Measurements from ENCODE around the gene ATG12. TPM values are rescaled to one million over a fixed set of nuclear protein-coding genes. Genes with fewer than 3 reads are reported as not detected.

Gene ATG12
- total and polyA plus RNA-seq, 2 experiments from 2014 or later, result 52.6 to 109 TPM

- Mint-ChIP-seq H3K27me3 (ENCODE audit: insufficient read depth, low read depth, poor library complexity) (peaks cover 6% of the 10 kb centered on the region), H3K9me3 (no peaks in the 10 kb centered on the region), H3K36me3 (ENCODE audit: low read depth) (peaks cover 2% of the 10 kb centered on the region; the same call in 2 of the 3 replicates), H3K27ac (no peak overlapping the region), H3K4me1 (peaks cover 29% of the 10 kb centered on the region), H3K4me3 (peak overlapping the region; percentile 97; the same call in 2 of the 3 replicates)
- H2AFZ ChIP-seq, result no peak overlapping the region
- DNase-seq (ENCODE audit: low spot score) (no peak), ATAC-seq (no peak)
- TF ChIP-seq REST (IDR thresholded peaks at IDR 0.05; ENCODE audit: unreplicated experiment) (no peak), CTCF (conservative IDR thresholded peaks at IDR 0.05; ENCODE audit: low read depth in 2 of 2) (no peak), POLR2AphosphoS5 (IDR thresholded peaks at IDR 0.05; ENCODE audit: low read depth) (no peak), JUNB (IDR thresholded peaks at IDR 0.05; ENCODE audit: unreplicated experiment) (no peak), NANOG (IDR thresholded peaks at IDR 0.05; ENCODE audit: borderline replicate concordance) (no peak), EZH2phosphoT487 (IDR thresholded peaks at IDR 0.05; ENCODE audit: unreplicated experiment) (no peak), ETS1 (IDR thresholded peaks at IDR 0.05) (no peak)
- H3K4me1 ChIP-seq (ENCODE audit: insufficient read depth), result peaks cover 16% of the 10 kb centered on the region
- H3K36me3 ChIP-seq (ENCODE audit: insufficient read depth), result no peaks in the 10 kb centered on the region
- H3K79me2 ChIP-seq (replicated peaks; ENCODE audit: insufficient read depth), result peaks cover 91% of the 10 kb centered on the region
- H3K4me2 ChIP-seq, result peak overlapping the region; percentile 98; the same call in 1 of the 2 replicates
- H3K27ac ChIP-seq (ENCODE audit: low read depth), result no peak overlapping the region
- peaks cover 23% of the 10 kb centered on the region for H4K20me1 ChIP-seq (replicated peaks; ENCODE audit: insufficient read depth)
- H3K9me2 ChIP-seq (ENCODE audit: insufficient read depth), result no peaks in the 10 kb centered on the region
- H3F3A ChIP-seq (replicated peaks; ENCODE audit: low read depth), result no peaks in the 10 kb centered on the region
- H3K4me3 ChIP-seq, result no peak overlapping the region
- peaks cover 11% of the 10 kb centered on the region for H3K27me3 ChIP-seq (ENCODE audit: insufficient read depth)
Measured at GRCh38 chr5:115843444-115844130, 2.2 kb upstream of the ATG12 start.

- peaks cover 11% of the 10 kb centered on the region for H3K27me3 ChIP-seq (ENCODE audit: insufficient read depth)
- ATAC-seq (no peak), DNase-seq (ENCODE audit: low spot score) (no peak)
- H3F3A ChIP-seq (replicated peaks; ENCODE audit: low read depth), result no peaks in the 10 kb centered on the region
- H3K79me2 ChIP-seq (replicated peaks; ENCODE audit: insufficient read depth), result peaks cover 91% of the 10 kb centered on the region
- H3K4me3 ChIP-seq, result peak overlapping the region; percentile 82
- TF ChIP-seq NANOG (IDR thresholded peaks at IDR 0.05; ENCODE audit: borderline replicate concordance) (no peak), EZH2 (IDR thresholded peaks at IDR 0.05; ENCODE audit: low read depth, unreplicated experiment) (no peak), ZNF331 (CRISPR knock-in tag; IDR thresholded peaks at IDR 0.05; ENCODE audit: low read depth) (no peak)
- no peaks in the 10 kb centered on the region for H3K9me3 Mint-ChIP-seq
- peaks cover 20% of the 10 kb centered on the region for H3K4me1 ChIP-seq (ENCODE audit: insufficient read depth)
- H3K27ac ChIP-seq (ENCODE audit: low read depth), result no peak overlapping the region
- peaks cover 6% of the 10 kb centered on the region for H3K27me3 Mint-ChIP-seq (ENCODE audit: insufficient read depth, low read depth, poor library complexity)
- H3K27ac Mint-ChIP-seq, result no peak overlapping the region
- peak overlapping the region; percentile 97 for H3K4me3 Mint-ChIP-seq
- peak overlapping the region; percentile 98 for H3K4me2 ChIP-seq
- peaks cover 29% of the 10 kb centered on the region for H3K4me1 Mint-ChIP-seq
- no peaks in the 10 kb centered on the region for H3K9me2 ChIP-seq (ENCODE audit: insufficient read depth)
- H3K36me3 ChIP-seq (ENCODE audit: insufficient read depth), result peaks cover 2% of the 10 kb centered on the region; the same call in 1 of the 2 replicates
- H3K36me3 Mint-ChIP-seq (ENCODE audit: low read depth), result peaks cover 2% of the 10 kb centered on the region; the same call in 2 of the 3 replicates
- H2AFZ ChIP-seq, result no peak overlapping the region
- H4K20me1 ChIP-seq (replicated peaks; ENCODE audit: insufficient read depth), result peaks cover 28% of the 10 kb centered on the region
Measured at GRCh38 chr5:115842952-115843351, 1.6 kb upstream of the ATG12 start.

Data from GM23338 (cell line).